C4-2B (cell line): ENCODE measurements around the gene POLQ.
"Not testable (repeated sequence)": the region's sequence is repeated elsewhere in the genome, so short reads cannot be mapped to it uniquely, and the experiment has no call there.

Experiments used
- H3K27ac ChIP-seq: fragments of 450-650 bp; 2 replicates; pipeline ENCODE4 v1.5.1; 2017
- CTCF ChIP-seq: fragments of 450-650 bp; conservative IDR thresholded peaks from 2 replicates; pipeline ENCODE4 v1.5.1; 2017; ENCODE audit warnings: mild to moderate bottlenecking
- ZFX ChIP-seq: fragments of 450-650 bp; IDR thresholded peaks from 2 replicates; pipeline ENCODE4 v1.6.1; 2017

Gene POLQ

GRCh38 chr3:121430664-121431215, 115.0 kb downstream of the POLQ start:
- no peak overlapping the region for H3K27ac ChIP-seq
- TF ChIP-seq CTCF = no peak
- TF ChIP-seq ZFX = no peak

- TF ChIP-seq ZFX (no peak), CTCF (no peak)
- no peak overlapping the region for H3K27ac ChIP-seq
These were observed 121.2 kb downstream of the POLQ start for GRCh38 chr3:121424549-121424948.

DNA sequence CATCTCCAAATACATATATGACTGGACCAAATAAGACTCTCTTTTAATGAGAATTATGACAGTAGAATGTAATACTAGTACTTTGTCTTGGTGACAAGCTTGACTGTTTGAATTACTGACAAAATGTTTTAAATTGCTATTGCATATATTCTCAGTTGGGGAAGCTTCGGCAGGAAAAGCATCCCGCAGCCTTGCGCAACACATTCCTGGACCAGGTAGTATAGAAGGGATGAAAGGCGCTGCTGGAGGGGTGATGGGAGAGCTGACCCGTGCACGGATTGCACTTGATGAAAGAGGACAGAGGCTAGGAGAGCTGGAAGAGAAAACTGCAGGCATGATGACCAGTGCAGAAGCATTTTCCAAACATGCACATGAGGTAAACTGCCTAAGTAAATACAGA, 127.6 kb downstream of the POLQ start:
- H3K27ac ChIP-seq = no peak overlapping the region
- no peak for TF ChIP-seq CTCF
- TF ChIP-seq ZFX = no peak

DNA sequence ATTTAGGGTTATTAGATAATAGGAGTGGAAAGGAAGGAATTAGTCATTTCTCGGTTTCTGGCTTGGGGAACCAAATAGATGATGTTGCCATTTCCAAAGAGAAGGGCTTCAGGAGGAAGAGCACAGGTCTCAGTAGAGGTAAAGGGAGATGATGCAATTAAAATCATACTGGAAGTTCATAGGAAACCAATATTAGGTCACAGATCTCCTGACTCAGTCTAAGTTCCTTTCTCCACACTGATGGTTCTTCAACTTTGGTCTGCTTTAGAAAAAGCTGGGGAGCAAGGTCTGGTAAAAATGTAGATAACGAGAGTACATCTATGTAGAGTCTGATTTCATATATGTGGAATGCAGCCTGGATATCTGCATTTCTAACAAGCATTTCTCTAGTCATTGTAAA, 130.9 kb downstream of the POLQ start:
- no peak overlapping the region for H3K27ac ChIP-seq
- TF ChIP-seq ZFX (no peak), CTCF (no peak)

DNA sequence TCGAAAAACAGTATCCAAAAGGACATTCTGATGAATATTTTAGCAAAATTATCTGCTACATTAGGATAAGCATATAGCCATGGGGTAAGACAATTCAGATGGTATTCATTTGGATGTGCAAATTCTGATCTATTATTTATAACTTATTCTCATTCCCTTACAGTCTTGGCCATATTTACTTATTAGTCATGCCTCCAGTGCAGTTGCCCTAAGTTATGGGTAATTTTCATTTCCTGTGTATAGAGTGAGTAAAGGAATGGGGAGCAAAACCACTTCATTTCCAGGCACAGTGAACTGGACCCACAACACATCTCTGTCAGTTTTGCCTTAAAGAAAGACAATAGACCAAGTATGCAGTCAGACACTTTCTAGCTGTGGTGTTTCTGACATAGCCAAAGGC, 134.3 kb downstream of the POLQ start:
- no peak overlapping the region for H3K27ac ChIP-seq
- TF ChIP-seq ZFX (no peak), CTCF (no peak)

DNA sequence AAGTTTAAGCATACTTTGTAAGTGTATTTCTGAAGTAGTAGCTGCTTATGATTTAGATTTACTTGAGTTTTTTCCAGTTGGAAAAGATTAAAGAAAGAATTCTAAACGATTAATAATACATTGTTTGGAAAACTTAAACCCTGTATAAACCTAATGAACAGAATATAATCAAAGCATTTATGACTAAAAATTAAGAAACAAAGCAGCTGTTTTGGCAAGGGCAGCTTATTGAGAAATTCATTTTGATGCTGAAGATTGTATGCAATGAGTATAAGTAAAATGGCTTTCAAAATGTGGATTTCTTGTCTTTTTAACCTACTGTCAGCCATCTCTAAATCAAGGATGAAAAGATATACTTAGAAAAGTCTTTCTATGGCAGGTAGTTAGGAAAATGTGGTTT, 140.2 kb downstream of the POLQ start:
- no peak for TF ChIP-seq CTCF
- TF ChIP-seq ZFX = no peak
- no peak overlapping the region for H3K27ac ChIP-seq

GRCh38 chr3:121399820-121400219, 146.0 kb downstream of the POLQ start:
- TF ChIP-seq CTCF (no peak), ZFX (no peak)
- no peak overlapping the region for H3K27ac ChIP-seq

- H3K27ac ChIP-seq = not testable (repeated sequence)
These were observed 147.7 kb downstream of the POLQ start for GRCh38 chr3:121398051-121398450.

DNA sequence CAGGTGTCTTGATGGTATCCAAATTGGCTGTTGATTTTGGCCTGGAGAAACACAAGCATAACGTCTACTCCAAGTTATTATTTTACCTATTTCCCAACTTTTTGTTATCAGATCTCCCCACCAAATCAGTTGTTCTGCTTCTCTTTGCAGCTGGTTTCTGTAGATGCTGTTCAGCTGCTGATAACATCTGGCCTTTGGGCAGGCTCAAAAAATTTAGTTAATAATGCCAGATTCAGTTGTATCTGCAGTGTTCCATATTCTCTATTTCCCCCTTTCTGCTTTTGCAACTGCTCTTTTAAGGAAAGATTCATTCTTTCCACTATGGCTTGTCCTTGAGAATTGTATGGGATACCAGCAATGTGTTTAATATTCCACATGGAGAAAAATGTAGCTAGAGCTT, 149.8 kb downstream of the POLQ start:
- H3K27ac ChIP-seq = not testable (repeated sequence)

- H3K27ac ChIP-seq = not testable (repeated sequence)
These were observed 157.5 kb downstream of the POLQ start for GRCh38 chr3:121388308-121388707.
